Sigmoid colon (tissue), 4 donors: ENCODE data around the gene SLC12A8.

Source experiments
- EP300 ChIP-seq, 4 donors: sonication (generic); formaldehyde crosslinking; IDR thresholded peaks; one replicate each; pipeline ENCODE4 v1.6.1; 2017; ENCODE audit warnings: antibody characterized with exemption in 4 of 4
- POLR2A ChIP-seq, 2 donors: fragments of 450-650 bp; IDR thresholded peaks; one replicate each; pipeline ENCODE4 v1.6.1; 2016; ENCODE audit warnings: antibody characterized with exemption in 2 of 2, mild to moderate bottlenecking in 2 of 2, moderate library complexity in 2 of 2
- POLR2AphosphoS5 ChIP-seq, 4 donors: sonication (generic); formaldehyde crosslinking; IDR thresholded peaks; one replicate each; pipeline ENCODE4 v1.6.1; 2017; ENCODE audit warnings: antibody characterized with exemption in 4 of 4
- TF ChIP-seq, protein P1 (sequence below), 4 experiments: fragments of 450-650 bp in 3 of 4; fragments of 200-600 bp in 1 of 4; IDR thresholded peaks; one replicate each; pipeline ENCODE4 v1.5.1; 2016 to 2019; ENCODE audit warnings: antibody characterized with exemption in 4 of 4, mild to moderate bottlenecking in 3 of 4, moderate library complexity in 2 of 4

DNA sequence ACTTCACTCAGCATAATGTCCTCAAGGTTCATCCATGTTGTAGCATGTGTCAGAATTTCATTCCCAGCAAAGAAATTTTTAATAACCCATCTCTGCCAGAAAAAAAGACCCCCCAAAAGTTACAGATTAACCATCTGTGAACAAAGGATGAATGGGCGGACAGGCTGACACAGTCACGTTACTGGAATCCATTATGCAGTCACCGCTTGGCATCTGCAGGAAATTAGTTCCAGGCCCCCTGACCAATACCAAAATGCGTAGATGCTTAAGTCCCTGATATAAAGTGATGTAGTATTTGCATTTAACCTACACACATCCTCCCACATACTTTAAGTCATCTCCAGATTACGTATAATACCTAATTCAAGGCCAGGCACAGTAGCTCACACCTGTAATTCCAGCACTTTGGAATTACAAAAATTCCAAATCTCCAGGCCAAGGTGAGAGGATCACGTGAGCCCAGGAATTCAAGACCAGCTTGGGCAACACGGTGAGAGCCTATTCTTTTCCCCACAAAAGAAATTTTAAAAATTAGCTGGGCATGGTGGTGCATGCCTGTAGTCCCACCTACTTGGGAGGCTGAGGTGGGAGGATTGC is 1.5 kb upstream of the SLC12A8 start:
- TF ChIP-seq, protein P1, sequence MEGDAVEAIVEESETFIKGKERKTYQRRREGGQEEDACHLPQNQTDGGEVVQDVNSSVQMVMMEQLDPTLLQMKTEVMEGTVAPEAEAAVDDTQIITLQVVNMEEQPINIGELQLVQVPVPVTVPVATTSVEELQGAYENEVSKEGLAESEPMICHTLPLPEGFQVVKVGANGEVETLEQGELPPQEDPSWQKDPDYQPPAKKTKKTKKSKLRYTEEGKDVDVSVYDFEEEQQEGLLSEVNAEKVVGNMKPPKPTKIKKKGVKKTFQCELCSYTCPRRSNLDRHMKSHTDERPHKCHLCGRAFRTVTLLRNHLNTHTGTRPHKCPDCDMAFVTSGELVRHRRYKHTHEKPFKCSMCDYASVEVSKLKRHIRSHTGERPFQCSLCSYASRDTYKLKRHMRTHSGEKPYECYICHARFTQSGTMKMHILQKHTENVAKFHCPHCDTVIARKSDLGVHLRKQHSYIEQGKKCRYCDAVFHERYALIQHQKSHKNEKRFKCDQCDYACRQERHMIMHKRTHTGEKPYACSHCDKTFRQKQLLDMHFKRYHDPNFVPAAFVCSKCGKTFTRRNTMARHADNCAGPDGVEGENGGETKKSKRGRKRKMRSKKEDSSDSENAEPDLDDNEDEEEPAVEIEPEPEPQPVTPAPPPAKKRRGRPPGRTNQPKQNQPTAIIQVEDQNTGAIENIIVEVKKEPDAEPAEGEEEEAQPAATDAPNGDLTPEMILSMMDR (IDR thresholded peaks at IDR 0.05), result no peak
- TF ChIP-seq POLR2AphosphoS5 (IDR thresholded peaks at IDR 0.05) (no peak), POLR2A (IDR thresholded peaks at IDR 0.05) (no peak), EP300 (IDR thresholded peaks at IDR 0.05) (no peak)
